K562 (cell line): ENCODE measurements around the gene BSN.

Experiments
- EP300 ChIP-seq: IDR thresholded peaks from 2 replicates; pipeline ENCODE4 v1.6.1; 2012; ENCODE audit warnings: low read length, improper control_type of control experiment
- ZNF134 ChIP-seq: fragments of 250-450 bp; sonication (Bioruptor Pico); conservative IDR thresholded peaks from 2 replicates; pipeline ENCODE4 v1.4.0; 2020

- TF ChIP-seq EP300 = no peak
- TF ChIP-seq ZNF134 (CRISPR knock-in tag) = no peak
These were observed 47.4 kb upstream of the BSN start for GRCh38 chr3:49506906-49507305.
